GM19023 (cell line): ENCODE data around the gene ALG1.
"Not testable (repeated sequence)": the region's sequence is repeated elsewhere in the genome, so short reads cannot be mapped to it uniquely, and the experiment has no call there.

Experiments
- ATAC-seq: cut with Tn5 transposase; IDR thresholded peaks from one replicate; pipeline ENCODE4 v1.9.1; 2021; ENCODE audit warnings: mild to moderate bottlenecking, moderate library complexity; ENCODE audit not compliant: unreplicated experiment

ALG1 gene

DNA sequence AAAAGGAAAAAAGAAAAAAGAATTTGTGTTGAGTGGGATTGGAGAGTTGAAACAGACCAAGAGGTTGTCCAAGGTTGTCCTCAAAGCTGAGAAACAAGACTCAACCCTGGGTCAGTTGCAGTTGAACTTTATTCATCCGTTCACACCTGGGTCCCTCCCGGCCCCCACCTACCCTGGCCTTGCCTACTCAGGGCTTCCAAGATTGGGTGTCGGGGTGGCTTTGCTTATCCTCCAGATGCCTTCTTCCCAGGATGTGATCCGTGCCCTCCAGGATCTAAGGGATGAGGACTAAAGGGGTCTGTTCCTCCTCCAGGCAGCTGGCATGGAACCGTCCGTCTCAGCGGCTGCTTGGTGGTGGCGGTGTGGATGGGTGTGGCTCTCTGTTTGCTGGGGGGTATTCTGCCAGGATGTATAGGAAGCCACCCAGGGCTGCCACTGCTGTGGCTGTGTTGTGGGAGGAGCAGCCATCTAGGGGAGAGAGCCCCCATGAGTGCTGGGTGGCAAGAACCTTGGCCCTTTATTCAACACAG lies 27.6 kb upstream of the ALG1 start:
- no peak for ATAC-seq

DNA sequence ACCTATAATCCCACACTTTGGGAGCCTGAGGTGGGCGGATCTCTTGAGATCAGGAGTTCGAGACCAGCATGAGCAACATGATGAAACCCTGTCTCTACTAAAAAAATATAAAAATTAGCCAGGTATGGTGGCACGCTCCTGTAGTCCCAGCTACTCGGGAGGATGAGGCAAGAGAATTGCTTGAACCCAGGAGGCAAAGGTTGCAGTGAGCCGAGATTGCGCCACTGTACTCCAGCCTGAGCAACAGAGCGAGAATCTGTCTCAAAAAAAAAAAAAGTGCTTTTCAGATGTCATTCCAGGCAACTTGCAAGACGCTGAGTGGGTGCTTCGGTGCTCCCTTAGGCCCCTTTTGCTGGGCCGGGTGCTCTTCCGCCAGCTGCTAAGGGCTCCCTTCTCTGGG lies 27.1 kb upstream of the ALG1 start:
- not testable (repeated sequence) for ATAC-seq

DNA sequence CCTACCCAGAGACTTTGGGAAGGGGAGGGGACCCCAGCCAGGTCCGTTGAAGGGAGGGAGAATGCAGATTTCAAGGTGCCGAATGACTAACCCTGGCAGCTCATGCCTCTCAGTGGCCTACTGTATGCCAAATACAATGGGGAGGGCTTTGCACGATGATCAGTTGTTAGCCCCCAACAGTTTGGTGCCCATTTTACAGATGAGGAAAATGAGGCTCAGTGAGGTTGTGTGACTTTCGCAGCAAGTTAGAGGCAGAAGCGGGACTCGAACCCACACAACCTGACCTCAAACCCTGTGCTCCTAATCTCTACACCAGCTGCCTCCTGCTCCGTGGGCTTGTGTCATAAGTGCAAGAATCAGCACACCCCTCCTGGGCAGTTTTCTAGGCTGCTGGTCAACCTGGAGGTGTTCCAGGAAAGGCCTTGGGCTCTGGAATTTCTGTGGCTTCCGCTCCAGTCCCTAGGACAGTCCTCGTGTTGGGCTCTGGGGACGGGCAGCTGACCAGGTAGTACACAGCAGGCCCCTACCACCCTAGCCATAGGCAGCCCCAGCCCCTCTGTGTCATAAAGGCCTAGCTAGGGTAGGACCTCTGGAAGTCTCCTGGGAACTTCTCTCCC lies 26.0 kb upstream of the ALG1 start:
- ATAC-seq, result no peak

DNA sequence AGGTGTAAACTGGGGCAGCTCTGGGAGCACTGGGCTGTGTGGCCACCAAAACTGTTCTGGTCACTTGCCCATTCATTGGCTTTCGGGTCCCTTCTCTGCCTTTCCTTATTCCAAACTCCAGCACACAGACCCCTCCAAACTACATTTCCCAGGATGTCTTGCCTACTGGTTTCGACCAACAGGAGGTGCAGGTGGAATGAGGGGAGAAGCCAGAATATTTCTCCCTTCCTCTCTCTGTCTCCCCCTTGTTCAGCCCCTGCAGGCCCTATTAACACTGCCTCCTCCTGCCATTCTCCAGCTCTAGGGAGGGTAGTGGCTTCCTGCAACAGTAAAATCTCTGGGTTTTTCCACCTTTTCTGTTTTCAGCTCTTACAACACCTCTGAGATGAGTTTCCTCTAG lies 24.7 kb upstream of the ALG1 start:
- no peak for ATAC-seq

DNA sequence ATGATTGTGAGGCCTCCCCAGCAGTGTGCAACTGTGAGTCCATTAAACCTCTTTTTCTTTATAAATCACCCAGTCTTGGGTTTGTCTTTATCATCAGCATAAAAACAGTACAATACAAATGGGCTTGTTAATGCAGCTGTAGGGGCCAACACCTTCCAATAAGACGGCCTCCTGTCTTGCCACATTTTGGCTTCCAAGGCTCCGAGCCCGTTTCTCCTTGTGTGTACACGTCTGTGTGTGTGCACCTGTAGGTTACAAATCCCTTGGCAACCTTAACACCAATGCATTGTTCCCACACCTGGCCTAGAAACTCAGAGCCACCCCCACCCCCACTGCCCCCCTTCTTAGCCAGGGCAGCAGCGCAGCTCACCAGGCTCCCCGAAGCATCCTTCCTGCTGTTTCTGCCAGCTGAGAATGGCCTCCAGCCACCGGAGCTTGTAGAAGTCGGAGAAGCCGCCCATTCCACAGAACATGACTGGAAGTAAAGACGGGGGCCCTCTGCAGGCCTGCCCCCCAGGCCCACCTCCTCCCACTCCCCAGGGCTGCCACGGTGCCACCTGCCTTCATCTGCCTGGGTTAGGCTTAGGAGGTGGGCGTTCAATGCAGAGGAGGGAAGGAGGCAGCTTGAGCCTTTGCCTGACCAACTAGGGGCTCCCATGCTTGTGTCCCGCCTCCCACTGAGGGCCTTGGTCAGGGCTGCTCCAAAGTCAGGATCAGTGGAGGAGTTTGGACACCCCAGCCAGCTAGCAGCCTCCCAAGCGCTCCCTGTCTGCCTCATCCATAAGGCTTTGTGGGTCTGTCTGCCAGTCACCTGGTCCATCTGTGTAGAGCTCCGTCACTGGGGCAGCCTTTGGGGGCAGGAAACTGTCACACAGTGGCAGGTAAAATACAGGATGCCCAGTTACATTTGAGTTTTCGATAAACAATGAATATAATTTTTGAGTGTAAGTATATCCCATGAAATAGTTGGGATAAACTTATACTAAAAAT lies 16.5 kb upstream of the ALG1 start:
- no peak for ATAC-seq

DNA sequence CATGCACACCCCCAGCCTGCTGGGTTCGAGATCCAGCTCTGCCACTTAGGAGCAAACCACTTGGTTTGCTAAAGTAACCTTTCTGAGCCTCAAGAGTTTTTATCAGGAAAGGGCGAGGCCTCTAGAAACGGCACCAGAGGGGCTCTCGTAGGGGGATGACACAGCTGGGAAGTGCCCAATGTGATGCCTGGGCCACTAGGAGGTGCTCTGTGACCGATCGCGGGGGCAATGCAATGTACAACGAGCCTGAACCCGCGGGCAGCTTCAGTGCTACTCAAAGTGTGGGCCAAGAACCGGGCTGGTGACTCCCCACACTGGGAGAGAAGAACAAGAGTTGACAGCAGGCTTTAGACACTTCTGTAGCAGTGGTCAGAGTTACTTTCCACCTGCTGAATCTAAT lies 15.3 kb upstream of the ALG1 start:
- peak; percentile 74 for ATAC-seq

DNA sequence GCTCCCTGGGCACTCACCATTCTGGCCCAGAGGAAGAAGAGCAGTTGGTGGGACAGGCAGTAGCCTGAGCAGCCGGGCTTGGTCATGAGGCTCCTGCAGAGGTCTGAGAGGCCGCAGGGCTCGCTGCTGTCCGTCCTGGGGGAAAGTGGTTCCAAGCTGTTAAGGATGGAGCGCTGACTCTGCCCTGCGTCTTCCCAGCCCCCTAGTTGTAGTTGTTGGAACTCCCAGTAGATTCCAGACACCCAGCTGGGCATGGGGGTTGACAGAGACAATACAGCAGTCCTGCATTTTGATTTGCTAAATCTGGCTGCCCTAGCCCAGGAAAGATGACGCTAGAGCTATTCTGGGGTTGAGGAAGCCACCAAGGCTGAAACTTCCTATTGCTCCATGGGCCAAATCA lies 13.2 kb upstream of the ALG1 start:
- no peak for ATAC-seq

DNA sequence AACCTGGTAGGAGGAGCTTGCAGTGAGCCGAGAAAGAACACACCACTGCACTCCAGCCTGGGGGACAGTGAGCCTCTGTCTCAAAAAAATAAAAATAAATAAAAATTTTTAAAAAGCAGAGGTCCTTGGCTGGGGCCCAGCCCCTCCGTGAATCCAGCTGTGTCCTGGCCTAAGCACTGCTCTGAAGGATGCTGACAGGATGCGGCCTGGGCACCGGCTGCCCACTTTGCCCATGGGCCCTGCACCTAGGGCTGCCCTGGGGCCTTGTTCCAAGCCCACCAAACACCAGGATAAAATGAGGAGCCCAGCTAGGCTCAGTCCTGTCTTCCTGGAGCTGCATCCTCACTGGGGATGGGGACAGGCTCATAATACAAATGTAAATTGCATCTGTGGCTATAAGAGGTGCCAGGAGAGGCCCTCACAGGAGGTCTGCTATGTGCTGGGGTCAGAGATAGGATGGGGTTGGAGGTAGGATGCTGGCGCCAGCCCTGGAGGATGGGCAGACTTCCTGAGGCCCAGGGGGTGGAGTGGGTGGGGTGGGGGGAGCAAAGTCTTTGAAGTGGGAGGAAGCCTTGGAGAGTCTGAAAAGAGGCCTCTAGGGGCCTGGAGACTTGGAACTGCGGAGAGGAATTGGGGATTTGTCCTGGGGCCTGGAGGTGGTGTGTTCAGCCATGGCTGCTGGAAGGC lies 12.1 kb upstream of the ALG1 start:
- ATAC-seq, result no peak

DNA sequence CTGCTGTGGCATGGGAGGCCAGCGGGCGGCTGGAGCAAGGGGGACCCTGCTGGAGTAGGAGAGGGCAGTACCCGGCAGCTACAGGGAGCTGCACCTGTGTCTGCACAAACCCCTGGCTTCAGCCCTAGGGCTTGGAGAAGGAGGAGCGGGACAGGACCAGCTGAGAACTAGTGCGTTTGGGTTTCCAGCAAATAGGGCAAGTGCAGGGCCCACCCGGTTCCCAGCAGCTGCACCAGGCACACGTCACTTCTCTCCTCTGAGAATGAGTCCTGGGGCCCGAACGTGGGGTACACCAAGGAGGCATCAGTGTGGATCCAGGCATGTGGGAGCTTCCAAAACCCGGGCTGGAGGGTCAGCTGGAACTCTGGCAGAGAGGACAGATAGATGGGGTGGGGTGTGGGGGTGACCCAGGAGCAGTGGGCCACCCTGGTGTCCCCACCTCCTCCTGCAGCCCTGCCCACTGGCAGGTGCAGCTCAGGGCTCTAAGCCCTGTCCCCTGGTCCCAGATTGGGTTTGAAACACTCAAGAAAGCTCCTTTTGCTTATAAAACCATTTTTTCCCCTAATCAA lies 11.5 kb upstream of the ALG1 start:
- ATAC-seq, result no peak

DNA sequence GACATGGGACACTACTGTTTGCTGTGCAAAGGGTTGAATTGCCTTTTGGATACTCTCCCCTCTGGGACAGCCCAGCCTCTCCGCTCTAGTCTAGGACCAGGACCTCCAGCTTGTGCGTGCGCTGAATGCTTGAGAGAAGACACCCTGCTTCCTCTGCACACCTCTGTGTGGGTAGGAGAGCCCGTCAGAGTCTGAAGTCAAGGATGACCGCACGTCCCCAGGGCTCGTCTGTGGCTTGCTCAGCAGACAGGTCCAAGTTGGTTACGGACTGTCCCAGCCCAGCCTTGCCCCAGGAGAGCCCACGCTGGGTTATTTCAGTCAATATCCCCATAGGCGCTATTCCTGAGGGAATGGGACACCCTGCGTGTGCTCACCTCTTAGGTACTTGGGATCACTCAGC lies 9.6 kb upstream of the ALG1 start:
- no peak for ATAC-seq

DNA sequence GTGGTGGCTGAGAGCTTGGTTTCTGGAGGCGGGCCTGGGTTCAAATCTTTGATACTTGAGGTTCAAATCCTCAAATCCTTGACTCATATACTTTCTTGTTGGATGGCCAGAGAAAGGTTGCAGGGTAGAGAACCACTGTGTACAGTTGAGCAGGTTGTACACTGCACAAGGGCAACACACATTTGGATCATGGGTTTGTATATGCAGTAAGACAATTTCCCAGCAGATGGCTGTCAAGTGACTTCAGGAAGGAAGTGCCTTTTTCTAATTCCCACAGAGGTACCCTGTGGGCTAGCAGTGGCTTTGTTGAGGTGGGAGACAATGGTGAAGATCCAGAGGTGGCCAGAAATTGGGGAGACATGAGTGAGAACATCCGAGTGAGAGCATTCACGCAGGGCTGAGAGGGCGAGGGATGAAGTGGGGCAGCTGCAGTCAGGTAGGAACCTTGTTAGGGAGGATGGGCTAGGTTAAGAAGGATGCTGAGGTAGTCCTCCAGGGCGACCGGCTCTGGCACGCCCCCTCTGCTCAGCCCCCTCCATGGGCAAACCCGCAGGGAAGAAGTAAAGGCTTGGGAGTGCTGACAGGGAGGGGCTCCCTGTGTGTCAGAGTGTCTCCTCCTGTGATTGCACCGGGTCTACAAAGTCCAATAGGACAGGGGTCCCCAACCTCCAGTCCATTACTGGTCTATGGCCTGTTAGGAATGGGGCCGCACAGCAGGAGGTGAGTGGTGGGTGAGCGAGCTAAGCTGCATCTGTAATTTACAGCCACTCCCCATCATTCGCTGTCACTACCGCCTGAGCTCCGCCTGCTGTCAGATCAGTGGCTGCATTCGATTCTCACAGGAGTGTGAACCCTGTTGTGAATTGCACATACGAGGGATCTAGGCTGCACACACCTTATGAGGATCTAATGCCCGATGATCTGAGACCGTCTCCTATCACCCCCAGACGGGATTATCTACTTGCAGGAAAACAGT lies 8.6 kb upstream of the ALG1 start:
- no peak for ATAC-seq

DNA sequence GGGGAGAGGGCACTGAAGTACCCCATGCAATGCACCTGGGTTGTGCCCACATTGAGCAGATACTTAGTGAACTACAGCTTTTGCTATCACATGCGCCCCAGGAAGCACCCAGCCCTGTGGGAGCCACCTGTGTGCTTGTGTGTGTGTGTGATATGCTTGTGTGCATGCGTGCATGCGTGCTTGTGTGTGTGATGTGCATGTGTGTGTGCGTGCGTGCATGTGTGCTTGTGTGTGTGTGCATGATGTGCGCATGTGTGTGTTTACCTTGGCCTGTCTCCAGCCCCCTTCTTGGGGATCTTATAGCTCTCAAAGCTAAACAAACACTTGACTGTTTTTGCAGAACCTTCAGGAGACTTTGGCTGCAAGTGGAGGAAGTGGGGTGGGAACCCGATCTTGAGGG lies 6.7 kb upstream of the ALG1 start:
- no peak for ATAC-seq

DNA sequence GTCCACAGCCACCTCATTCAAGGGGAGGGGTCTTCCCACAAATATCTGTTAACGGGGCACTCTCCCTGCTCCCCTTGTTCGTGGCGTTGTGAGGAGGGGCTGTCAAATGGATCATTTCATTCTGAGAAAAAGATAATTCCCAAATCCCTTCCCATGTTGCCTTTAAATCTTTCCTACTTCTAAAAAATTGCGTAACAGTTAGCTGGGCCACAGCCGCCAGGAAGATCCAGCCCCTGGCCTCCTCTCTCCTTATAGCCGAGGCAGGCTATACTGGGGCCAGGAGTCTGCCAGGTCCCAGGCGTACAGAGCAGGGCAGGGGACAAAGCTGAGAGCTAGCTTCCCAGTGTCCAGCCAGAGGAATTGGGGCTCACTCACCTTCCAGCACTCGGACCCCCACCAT lies 6.3 kb upstream of the ALG1 start:
- ATAC-seq, result no peak

DNA sequence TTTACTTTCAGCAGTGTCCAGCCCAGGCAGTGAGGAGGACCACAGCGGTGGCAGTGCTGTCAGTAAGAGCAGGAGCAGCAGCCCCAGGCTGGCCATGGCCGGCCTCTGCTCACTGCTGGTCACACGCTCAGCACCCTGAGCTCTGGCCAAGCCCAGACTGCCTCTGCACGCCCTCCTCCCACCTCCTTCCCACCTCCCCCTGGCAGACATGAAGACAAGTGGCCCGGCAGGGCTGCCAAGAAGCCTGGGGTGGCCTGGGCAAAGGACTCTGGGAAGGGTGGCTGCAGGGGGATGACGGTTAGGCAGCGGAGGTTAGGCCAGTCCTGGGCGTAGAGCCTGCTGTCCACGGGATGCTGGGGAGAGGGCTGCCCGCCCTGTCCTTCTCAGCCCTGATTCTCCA lies 5.8 kb upstream of the ALG1 start, which contains the start of gene C16orf89:
TSS of gene C16orf89 (minus strand) at position 144 of the 400 bp plus-strand sequence. CDS start at position 96, 48 bp downstream.
- ATAC-seq, result no peak

DNA sequence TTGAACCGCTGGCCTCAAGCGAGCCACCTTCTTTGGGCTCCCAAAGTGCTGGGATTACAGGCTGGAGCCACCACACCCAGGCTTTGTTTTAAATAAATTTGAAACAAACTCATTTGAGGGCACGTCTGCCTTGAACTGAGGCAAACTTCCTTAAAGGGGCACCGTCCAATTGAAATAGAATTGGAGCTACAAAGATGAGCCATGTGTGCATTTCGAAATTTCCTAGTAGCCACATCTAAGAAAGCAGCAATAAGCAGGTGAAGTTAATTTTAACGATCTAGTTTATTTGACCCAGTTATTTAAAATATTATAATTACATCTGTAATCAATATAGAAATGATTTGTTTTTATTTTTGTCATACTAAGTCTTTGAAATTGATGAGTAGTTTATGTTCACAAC lies 5.1 kb upstream of the ALG1 start:
- ATAC-seq, result no peak

DNA sequence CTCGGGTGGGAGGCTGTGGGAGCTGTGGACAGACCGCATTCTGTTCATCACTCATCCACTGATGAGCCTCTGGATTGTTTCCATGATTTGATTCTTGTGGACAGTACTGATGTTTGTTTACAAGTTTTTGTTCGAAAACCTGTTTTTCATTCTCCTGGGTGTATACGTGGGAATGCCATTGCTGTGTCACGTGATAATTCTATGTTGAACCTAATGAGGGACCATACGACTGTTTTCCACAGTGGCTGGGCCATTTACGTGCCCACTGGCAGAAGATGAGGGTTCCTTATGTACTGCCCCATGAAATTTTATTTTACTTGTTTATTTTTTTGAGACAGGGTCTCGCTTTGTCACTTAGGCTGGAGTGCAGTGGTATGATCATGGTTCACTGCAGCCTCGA lies 2.6 kb upstream of the ALG1 start:
- no peak for ATAC-seq

DNA sequence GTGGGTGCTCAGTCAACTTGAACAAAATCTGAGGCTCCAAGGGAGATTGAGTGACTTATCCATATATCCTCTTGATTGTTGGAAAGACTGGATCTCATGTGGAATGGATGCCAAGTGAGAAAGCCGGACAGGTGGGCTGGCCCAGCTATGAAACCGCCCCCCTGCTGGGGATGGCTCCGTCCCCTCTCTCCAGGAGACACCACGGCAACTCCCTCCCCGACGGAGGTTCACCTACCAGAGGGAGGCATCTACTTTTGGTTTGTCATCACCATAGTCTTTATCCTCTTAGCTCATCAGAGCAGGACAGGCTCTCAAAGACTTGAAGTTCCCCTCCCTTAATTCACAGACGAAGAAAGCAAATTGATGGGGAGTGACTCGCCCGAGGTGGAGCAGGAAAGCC lies 1.8 kb upstream of the ALG1 start:
- ATAC-seq, result no peak

DNA sequence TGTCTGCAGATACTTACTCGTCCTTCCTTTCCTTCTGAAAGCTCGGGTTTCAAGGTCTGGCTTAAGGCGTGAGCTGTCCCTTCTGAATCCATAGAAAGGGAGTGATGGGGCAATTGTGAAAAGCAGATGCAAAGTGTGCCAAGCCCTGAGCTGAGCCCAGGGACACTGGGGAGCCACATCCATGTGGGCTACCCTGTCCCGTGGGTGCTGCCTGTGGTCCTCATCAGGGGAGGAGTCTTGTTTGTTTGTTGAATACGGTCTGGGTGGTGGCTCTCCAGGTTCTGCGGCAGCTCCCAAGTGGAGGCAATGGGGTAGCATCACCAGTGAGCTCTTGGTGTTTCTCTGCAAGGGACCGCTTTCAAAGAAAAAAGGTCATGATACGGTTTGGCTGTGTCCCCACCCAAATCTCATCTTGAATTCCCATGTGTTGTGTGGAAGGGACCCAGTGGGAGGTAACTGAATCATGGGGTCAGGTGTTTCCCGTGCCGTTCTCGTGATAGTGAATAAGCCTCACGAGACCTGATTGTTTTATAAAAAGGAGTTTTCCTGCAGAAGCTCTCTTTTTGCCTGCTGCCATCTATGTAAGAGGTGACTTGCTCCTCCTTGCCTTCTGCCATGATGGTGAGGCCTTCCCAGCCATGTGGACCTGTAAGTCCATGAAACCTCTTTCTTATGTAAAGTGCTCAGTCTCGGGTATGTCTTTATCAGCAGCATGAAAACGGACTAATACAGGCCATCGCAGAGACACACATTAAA lies 1.0 kb upstream of the ALG1 start:
- ATAC-seq, result no peak

DNA sequence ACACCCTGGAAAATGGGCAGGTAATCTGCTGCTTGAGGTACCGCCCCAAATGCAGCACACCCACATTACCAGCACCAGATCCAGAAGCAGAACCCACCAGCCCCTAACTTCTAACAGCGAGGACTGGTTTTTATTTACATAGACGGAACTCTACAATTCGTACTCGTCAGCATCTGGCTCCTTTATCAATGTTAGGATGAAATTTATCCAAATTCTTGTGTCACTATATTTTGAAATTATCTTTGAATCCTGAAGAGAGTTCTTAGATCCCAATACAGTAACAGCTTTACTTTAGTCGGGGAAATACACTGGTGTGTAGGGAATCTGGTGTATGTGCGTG lies 332 bp upstream of the ALG1 start:
- no peak for ATAC-seq
